A673 (cell line): ENCODE data around the gene GEMIN8. TPM values are rescaled to one million over a fixed set of nuclear protein-coding genes. Genes with fewer than 3 reads are reported as not detected.

ENCODE experiments used
- Bru-seq: library from RNA; stranded (reverse); fragments of 400-500 nt; gene quantifications from one replicate; lab custom pipeline; 2021; lab: Mats Ljungman, UMichigan
- BruChase-seq, 2 experiments: library from RNA; stranded (reverse); fragments of 400-500 nt; gene quantifications; one replicate each; lab custom pipeline; 2021; lab: Mats Ljungman, UMichigan
- BruUV-seq: library from RNA; stranded (reverse); fragments of 400-500 nt; replicated peaks from 2 replicates; lab custom pipeline; 2021; lab: Mats Ljungman, UMichigan
- CTCF ChIA-PET: fragments of 300-600 bp; sonication (Branson Sonifier 250); formaldehyde crosslinking; loops from one replicate; lab custom pipeline; 2022; ENCODE audit warnings: antibody characterized with exemption; lab: Charles Lee
- POLR2A ChIA-PET: fragments of 300-600 bp; sonication (Branson Sonifier 250); formaldehyde crosslinking; loops from one replicate; lab custom pipeline; 2022; ENCODE audit warnings: antibody characterized with exemption; ENCODE audit not compliant: low non-redundant PET; lab: Charles Lee
- DNase-seq: peaks from one replicate; pipeline ENCODE4 v3.0.0-alpha.2; 2015; ENCODE audit warnings: low spot score
- H3K27ac ChIP-seq: fragments of 200-600 bp; sonication (generic); 2 replicates; pipeline ENCODE4 v1.5.1; 2016; ENCODE audit warnings: mixed run types, low read depth, mild to moderate bottlenecking, mixed read lengths, antibody characterized with exemption, low read length; ENCODE audit not compliant: poor library complexity, severe bottlenecking
- H3K27me3 ChIP-seq: fragments of 200-600 bp; sonication (generic); replicated peaks from 2 replicates; pipeline ENCODE4 v1.6.1; 2017; ENCODE audit warnings: mixed run types, low read depth, mild to moderate bottlenecking, mixed read lengths, antibody characterized with exemption, low read length; ENCODE audit not compliant: insufficient read depth, poor library complexity
- H3K36me3 ChIP-seq: fragments of 200-600 bp; sonication (generic); 2 replicates; pipeline ENCODE4 v1.6.1; 2016; ENCODE audit warnings: mixed run types, mild to moderate bottlenecking, mixed read lengths, antibody characterized with exemption, low read length; ENCODE audit not compliant: insufficient read depth, poor library complexity, severe bottlenecking
- H3K4me1 ChIP-seq: fragments of 200-600 bp; sonication (generic); 2 replicates; pipeline ENCODE4 v1.6.1; 2017; ENCODE audit warnings: mixed run types, mild to moderate bottlenecking, mixed read lengths, antibody characterized with exemption, low read length; ENCODE audit not compliant: insufficient read depth, poor library complexity, severe bottlenecking
- H3K4me3 ChIP-seq: fragments of 200-600 bp; sonication (generic); 2 replicates; pipeline ENCODE4 v1.5.1; 2016; ENCODE audit warnings: low read depth, mixed run types, mild to moderate bottlenecking, mixed read lengths, low read length; ENCODE audit not compliant: poor library complexity, severe bottlenecking
- H3K9me3 ChIP-seq: fragments of 200-600 bp; sonication (generic); 2 replicates; pipeline ENCODE4 v1.6.1; 2016; ENCODE audit warnings: mixed run types, low read depth, mild to moderate bottlenecking, mixed read lengths, antibody characterized with exemption, low read length; ENCODE audit not compliant: poor library complexity, severe bottlenecking
- EZH2 ChIP-seq: fragments of 200-600 bp; sonication (generic); IDR thresholded peaks from 2 replicates; pipeline ENCODE4 v1.6.1; 2017; ENCODE audit warnings: borderline replicate concordance, low read depth, mild to moderate bottlenecking, mixed read lengths, antibody characterized with exemption, low read length; ENCODE audit not compliant: poor library complexity, severe bottlenecking
- intact Hi-C: fragments of 100-400 bp; cut with micrococcal nuclease; formaldehyde crosslinking; loops from one replicate; pipeline ENCODE4 v1.10.0; 2022; ENCODE audit not compliant: unreplicated experiment
- long read RNA-seq: library from polyadenylated mRNA; stranded (forward); transcript quantifications from one replicate; pipeline ENCODE4 v2.0.0, GENCODE V29; 2022
- total RNA-seq: library from RNA; stranded (reverse); gene quantifications from 2 replicates; pipeline ENCODE4 v1.2.3, GENCODE V29; 2021
- TF ChIP-seq, protein P1 (sequence below): fragments of 300-800, 200-600 bp; sonication (generic); conservative IDR thresholded peaks from 2 replicates; pipeline ENCODE4 v1.5.1; 2017; ENCODE audit warnings: low read depth, mild to moderate bottlenecking, antibody characterized with exemption, low read length, moderate library complexity, mixed read lengths

GEMIN8 gene
- total RNA-seq (9.2 and 12.7 TPM in 2 replicates), Bru-seq, nascent RNA (percentile 60 among the genes with signal in this experiment), BruChase-seq, experiment 1, labeled RNA remaining after a 2-hour chase (percentile 66 among the genes with signal in this experiment), BruChase-seq, experiment 2, labeled RNA remaining after a 6-hour chase (percentile 49 among the genes with signal in this experiment)
- long read RNA-seq, partial matches to known transcripts, result 1 of 30 reads
- long read RNA-seq, other reads (novel, unspliced or antisense), result 25 of 30 reads

DNA sequence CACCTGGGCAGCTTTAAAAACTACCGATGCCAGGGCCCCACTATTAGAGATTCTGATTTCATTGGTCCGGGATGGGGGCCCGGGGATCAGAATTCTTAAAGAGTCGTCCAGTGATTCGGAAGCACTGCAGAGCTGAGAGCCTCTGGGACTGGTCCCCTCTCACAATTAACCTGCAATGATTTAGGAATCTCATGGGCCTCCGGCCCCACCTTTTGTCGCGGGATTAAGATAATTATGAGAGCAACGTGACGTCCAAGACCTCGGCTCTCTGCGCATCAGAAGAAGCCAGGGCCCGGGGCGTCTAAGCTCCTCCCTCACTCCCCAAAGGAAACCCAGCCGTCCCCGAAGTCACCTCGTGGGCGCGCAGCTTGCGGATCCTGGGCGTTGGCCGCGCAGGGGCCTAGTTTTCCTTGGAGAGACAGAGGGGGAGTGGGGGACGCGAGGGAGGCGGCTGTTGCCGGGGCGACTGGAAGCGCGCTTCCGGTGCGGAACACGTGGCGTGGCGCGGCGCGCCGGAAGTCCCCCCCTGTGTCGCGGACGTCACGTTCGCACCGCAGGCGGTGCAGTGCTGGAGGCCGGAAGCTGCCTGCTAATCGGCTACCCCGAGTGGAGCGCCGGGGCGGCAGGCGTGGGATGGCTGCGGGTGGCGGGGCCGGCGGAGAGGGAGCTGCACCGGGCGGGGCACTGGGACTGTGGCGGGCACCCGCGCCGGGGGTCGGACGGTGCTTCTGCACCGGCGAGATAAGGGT is at the start of gene GEMIN8:
GEMIN8 (minus strand) TSS at position 468 of the 749 bp plus-strand sequence. CDS start 8,414 bp downstream, outside the sequence.
- Histone ChIP-seq H3K4me3 (peak within 1 kb of the TSS; percentile 52), H3K27me3 (no peaks in the 10 kb centered on the region), H3K36me3 (no peaks in the 10 kb centered on the region), H3K9me3 (no peaks in the 10 kb centered on the region), H3K4me1 (peaks cover 9% of the 10 kb centered on the region), H3K27ac (peak within 1 kb of the TSS; percentile 86)
- TSS peak; percentile 63 for BruUV-seq
- TF ChIP-seq EZH2, result no peak
- TF ChIP-seq, protein P1, sequence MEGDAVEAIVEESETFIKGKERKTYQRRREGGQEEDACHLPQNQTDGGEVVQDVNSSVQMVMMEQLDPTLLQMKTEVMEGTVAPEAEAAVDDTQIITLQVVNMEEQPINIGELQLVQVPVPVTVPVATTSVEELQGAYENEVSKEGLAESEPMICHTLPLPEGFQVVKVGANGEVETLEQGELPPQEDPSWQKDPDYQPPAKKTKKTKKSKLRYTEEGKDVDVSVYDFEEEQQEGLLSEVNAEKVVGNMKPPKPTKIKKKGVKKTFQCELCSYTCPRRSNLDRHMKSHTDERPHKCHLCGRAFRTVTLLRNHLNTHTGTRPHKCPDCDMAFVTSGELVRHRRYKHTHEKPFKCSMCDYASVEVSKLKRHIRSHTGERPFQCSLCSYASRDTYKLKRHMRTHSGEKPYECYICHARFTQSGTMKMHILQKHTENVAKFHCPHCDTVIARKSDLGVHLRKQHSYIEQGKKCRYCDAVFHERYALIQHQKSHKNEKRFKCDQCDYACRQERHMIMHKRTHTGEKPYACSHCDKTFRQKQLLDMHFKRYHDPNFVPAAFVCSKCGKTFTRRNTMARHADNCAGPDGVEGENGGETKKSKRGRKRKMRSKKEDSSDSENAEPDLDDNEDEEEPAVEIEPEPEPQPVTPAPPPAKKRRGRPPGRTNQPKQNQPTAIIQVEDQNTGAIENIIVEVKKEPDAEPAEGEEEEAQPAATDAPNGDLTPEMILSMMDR, result no peak
- CTCF ChIA-PET, result no interaction called here
- intact Hi-C loops, result loop anchor here (1.0 to 10.0 kb wide), 2 partner anchors 523 to 1085 kb away; no protein-coding TSS in a partner anchor
- peak; percentile 95 for DNase-seq
- POLR2A ChIA-PET, result interaction anchor here (0.6 to 0.9 kb wide), 2 partner anchors 522 to 1079 kb away, joined by 3 read pairs; no protein-coding TSS in a partner anchor

DNA sequence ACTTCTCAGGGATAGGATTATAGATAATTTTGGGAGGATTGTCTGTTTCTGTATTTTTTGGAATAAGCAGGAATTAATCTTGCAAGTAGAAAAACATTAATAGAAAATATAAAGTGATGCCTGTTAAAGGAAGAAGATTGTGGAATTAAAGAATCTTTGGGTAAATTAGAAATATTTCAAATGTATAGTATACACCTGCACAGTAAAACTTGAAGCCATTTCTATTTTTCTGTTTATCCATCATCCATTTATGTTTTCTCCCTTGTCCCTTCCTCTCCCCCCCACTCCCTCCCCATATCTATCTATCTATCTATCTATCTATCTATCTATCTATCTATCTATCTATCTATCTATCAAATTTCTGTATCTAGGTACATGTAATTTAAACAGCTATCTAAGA is 46.9 kb upstream of the GEMIN8 start:
- peaks cover 10% of the 10 kb centered on the region for H3K27me3 ChIP-seq
- CTCF ChIA-PET, result no interaction called here

DNA sequence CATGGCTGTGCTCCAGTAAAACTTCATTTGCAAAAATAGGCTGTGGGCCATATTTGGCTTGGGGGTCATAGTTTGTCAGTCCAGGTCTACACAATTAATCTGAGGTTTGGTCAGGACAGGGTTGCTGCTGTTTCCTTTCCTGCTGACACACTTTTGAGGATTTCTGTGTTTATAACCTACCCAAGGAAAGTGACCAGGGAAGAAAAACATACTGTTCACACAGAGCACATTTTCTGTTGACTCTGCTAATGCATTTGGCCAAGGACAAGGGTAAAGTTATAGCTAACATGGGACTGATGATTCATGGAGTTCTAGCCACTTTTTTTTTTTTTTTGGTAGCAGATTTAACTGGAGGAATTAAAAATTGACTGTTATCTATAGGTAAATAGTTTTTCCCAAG is 43.9 kb upstream of the GEMIN8 start:
- POLR2A ChIA-PET, result no interaction called here
- Histone ChIP-seq H3K27ac (no peak overlapping the region), H3K4me1 (no peaks in the 10 kb centered on the region), H3K36me3 (no peaks in the 10 kb centered on the region), H3K4me3 (no peak overlapping the region), H3K9me3 (no peaks in the 10 kb centered on the region), H3K27me3 (peaks cover 5% of the 10 kb centered on the region)
- CTCF ChIA-PET, result no interaction called here
- no peak for DNase-seq
- TF ChIP-seq, protein P1, result no peak
- TF ChIP-seq EZH2, result no peak
- BruUV-seq, result no TSS peak
- intact Hi-C loops, result no loop called here

More for the DNA sequence above, 46.9 kb upstream of the GEMIN8 start:
- H3K36me3 ChIP-seq, result no peaks in the 10 kb centered on the region
- TF ChIP-seq EZH2, result no peak
- TF ChIP-seq, protein P1, result no peak
- H3K4me3 ChIP-seq, result no peak overlapping the region
- DNase-seq, result no peak
- BruUV-seq, result no TSS peak
- POLR2A ChIA-PET, result no interaction called here
- intact Hi-C loops, result no loop called here
- no peaks in the 10 kb centered on the region for H3K9me3 ChIP-seq
- H3K27ac ChIP-seq, result no peak overlapping the region
- H3K4me1 ChIP-seq, result no peaks in the 10 kb centered on the region
